ENCODE measurements around the gene PROKR1. TPM values are rescaled to one million over a fixed set of nuclear protein-coding genes. Genes with fewer than 3 reads are reported as not detected.

Gene PROKR1
- polyA plus RNA-seq, 1 experiment = not detected

DNA sequence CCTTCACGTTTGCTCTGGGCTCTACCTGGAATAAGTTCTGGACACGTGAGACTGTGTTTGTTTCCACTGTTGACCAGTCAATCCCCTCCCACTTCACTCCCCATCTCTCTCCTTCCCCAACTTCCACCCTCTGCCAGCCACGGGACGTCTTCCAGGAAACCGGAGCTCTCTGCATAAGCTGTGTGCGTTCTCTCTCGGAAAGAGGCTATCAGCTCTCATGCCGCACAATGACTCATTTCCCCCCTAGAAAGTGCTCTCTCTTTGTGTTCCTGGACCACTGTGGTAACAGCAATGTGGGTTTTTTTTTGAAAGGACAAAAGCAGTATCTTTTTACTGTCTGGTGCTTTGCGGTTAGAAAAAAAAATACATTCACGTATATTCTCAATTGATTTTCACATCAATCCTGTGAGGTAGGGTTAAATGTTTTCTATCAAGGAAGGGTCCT is 10.2 kb downstream of the PROKR1 start:
- Histone ChIP-seq H3K36me3 (ENCODE audit: control insufficient read depth, insufficient read depth, low read length) (no peaks in the 10 kb centered on the region), H3K27me3 (ENCODE audit: control insufficient read depth, insufficient read depth, low read length) (no peaks in the 10 kb centered on the region; the same call in 1 of the 2 replicates), H3K4me3 (ENCODE audit: low read depth, low read length) (no peak overlapping the region)
- ChIA-PET CTCF (interaction anchor here (0.6 to 1.8 kb wide), 2 partner anchors 9 to 15 kb away, joined by 3 to 5 read pairs; no protein-coding TSS in a partner anchor), POLR2A (no interaction called here)
- DNase-seq (ENCODE audit: low read depth) = no peak
- TF ChIP-seq CTCF (IDR thresholded peaks at IDR 0.05; ENCODE audit: insufficient read depth, low read depth, low read length) = no peak

DNA sequence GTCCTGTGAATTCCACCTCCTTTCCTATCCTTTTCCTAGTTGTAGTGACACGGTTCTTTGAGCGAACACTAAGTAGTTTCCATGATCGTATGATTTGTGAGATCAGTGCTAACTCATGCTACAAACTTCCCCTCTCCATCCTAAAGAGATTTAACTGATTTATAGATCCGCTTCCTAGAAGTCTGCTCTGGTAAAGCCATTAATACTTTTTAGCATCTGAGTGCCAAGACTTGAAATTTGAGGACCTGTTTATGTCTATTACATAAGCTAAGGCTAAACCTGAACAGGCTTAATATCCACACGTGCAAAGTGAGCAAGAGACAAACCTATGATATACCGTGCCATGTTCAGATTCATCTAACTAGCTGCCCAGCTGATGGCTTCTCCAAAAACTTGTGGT is 14.9 kb downstream of the PROKR1 start:
- H3K36me3 ChIP-seq (ENCODE audit: control insufficient read depth, insufficient read depth, low read length) = no peaks in the 10 kb centered on the region
- peaks cover 6% of the 10 kb centered on the region; the same call in 1 of the 2 replicates for H3K27me3 ChIP-seq (ENCODE audit: control insufficient read depth, insufficient read depth, low read length)
- DNase-seq (ENCODE audit: low read depth) = no peak
- CTCF ChIA-PET = interaction anchor here (1.7 kb wide), 1 partner anchor 10 kb away, joined by 3 read pairs; no protein-coding TSS in a partner anchor
- no peak overlapping the region for H3K4me3 ChIP-seq (ENCODE audit: low read depth, low read length)
- POLR2A ChIA-PET = no interaction called here
- TF ChIP-seq CTCF (IDR thresholded peaks at IDR 0.05; ENCODE audit: insufficient read depth, low read depth, low read length) = no peak

DNA sequence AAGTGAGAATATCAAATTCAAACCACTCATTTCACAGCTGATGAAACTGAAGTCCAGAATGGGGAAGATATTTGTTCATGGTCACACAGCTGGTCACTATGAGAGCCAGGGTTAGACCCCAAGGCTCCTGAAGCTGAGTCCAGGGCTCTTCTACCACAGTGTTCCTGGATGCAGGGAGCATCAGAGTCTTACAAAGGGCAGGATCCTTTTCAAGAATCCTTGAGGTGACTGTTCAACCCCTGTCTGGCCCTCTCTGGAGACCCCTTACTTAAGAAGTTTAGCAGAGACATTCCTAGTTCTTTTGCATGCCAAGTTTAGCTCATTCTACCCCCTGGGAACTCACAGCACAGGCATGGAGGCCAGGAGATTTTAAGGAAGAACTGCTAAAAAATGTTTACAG is 15.7 kb downstream of the PROKR1 start:
- Histone ChIP-seq H3K36me3 (ENCODE audit: control insufficient read depth, insufficient read depth, low read length) (no peaks in the 10 kb centered on the region), H3K27me3 (ENCODE audit: control insufficient read depth, insufficient read depth, low read length) (peaks cover 6% of the 10 kb centered on the region; the same call in 1 of the 2 replicates), H3K4me3 (ENCODE audit: low read depth, low read length) (no peak overlapping the region)
- DNase-seq (ENCODE audit: low read depth) = no peak
- ChIA-PET POLR2A (no interaction called here), CTCF (interaction anchor here (1.7 kb wide), 1 partner anchor 11 kb away, joined by 3 read pairs; no protein-coding TSS in a partner anchor)
- TF ChIP-seq CTCF (IDR thresholded peaks at IDR 0.05; ENCODE audit: insufficient read depth, low read depth, low read length) = no peak

GRCh38 chr2:68660658-68661057 is 17.3 kb downstream of the PROKR1 start:
- ChIA-PET CTCF (no interaction called here), POLR2A (no interaction called here)
- H3K27me3 ChIP-seq (ENCODE audit: control insufficient read depth, insufficient read depth, low read length) = peaks cover 6% of the 10 kb centered on the region; the same call in 1 of the 2 replicates
- H3K4me3 ChIP-seq (ENCODE audit: low read depth, low read length) = no peak overlapping the region
- DNase-seq (ENCODE audit: low read depth) = no peak
- H3K36me3 ChIP-seq (ENCODE audit: control insufficient read depth, insufficient read depth, low read length) = no peaks in the 10 kb centered on the region
- no peak for TF ChIP-seq CTCF (IDR thresholded peaks at IDR 0.05; ENCODE audit: insufficient read depth, low read depth, low read length)

- no peak for DNase-seq (ENCODE audit: low read depth)
- ChIA-PET CTCF (interaction anchor here (0.6 kb wide), 1 partner anchor 9 kb away, joined by 3 read pairs; no protein-coding TSS in a partner anchor), POLR2A (no interaction called here)
- no peaks in the 10 kb centered on the region for H3K36me3 ChIP-seq (ENCODE audit: control insufficient read depth, insufficient read depth, low read length)
- no peak for TF ChIP-seq CTCF (IDR thresholded peaks at IDR 0.05; ENCODE audit: insufficient read depth, low read depth, low read length)
- H3K4me3 ChIP-seq (ENCODE audit: low read depth, low read length) = no peak overlapping the region
- peaks cover 6% of the 10 kb centered on the region; the same call in 1 of the 2 replicates for H3K27me3 ChIP-seq (ENCODE audit: control insufficient read depth, insufficient read depth, low read length)
Measured at GRCh38 chr2:68662466-68662865, 19.1 kb downstream of the PROKR1 start.

All from BJ (cell line).